ENCODE results near the gene CDH13.

CDH13 gene

DNA sequence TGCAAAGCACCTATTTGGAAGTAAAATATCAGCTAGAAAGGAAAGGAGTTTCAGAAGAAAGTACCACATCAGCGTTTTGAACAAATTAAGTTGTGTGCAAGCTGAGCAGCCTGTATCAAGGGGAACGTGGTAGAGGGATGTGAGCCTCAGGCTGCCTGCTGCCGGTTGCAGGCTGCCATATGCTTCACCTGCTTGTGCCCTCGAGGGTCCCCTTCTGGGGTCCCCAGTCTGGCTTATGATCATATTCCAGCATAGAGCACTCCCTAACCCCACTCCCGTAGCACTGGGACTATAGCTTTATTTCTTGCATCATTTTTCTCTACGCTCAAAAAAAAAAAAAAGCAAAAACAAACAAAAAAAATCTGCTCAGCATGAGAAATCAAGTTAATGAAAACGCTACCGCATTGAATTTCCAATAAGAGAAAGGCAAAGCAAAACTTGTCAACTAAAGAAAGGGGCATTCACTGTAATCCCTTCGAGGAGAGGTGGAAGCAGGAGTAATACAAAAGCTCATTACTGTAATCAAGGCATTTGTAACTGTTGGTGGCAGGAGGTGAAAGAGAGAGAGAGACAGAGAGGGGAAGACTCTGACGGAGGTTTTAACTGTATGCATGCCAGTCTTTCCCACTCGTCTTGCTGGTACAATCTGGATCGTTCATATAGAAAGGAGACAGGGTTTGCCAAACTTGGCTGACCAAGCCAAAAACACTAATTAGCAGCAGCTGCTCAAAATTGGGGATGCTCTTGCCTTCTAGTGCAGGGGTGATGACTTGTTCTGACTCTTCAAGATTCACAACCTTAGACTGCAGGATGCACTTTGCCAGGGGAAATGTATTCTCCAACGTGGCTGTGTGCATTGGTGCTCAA is 922.8 kb downstream of the CDH13 start:
- no peak for DNase-seq

DNA sequence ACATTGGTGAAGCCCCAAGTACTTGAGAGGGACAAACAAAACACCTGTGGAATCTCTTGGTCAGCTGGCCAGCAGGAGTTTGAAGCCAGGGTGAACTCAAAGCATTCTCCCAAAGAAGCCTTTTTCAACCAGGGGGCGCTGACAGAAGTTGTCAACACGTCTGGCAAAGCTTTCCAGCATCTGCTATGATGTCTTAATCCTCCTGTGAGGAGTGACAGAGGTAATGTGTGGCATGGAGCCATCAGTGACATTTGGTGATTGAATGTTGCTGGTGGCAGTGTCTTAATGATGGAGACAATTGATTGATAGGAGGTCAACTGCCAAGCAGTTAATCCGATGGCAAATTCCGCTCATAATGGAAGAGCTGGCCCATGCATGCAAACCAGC is 923.4 kb downstream of the CDH13 start:
- no peak for DNase-seq

GRCh38 chr16:83552228-83552627 is 925.5 kb downstream of the CDH13 start:
- no peak for DNase-seq

DNA sequence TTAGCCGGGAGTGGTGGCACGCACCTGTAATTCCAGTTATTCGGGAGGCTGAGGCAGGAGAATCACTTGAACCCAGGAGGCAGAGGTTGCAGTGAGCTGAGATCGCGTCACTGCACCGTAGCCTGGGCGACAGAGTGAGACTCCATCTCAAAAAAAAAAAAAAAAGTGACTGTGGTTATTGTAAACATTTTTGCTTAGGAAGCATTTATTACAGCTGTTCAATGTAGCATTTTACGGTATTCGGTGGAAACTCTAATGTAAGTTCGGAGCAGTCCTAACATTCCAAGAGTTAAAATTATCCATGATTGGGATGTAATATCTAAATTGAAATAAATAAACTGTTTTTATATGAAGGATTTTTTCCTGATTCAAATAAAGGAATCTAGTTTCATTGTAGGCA is 926.2 kb downstream of the CDH13 start:
- DNase-seq: no peak

DNA sequence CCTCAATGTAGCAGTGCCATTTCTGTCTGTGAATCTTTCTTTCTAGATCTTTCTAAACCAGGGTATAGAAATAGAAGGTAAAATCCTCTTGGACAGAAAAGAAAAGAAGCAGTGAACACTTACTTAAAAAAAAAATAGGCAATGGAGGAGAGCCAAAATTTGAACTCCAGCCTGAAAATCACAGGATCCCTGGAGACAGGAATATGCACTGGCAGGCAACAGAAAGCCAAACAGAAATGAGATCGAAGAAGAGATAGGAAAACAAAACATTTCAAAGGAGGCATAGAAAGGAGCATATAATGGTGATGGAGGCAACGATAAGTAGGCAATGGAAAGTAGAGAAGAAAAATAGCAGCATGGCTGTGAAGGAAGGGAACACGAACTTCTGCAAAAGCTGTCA is 927.3 kb downstream of the CDH13 start:
- no peak for DNase-seq

GRCh38 chr16:83554540-83554939 is 927.8 kb downstream of the CDH13 start:
- no peak for DNase-seq

GRCh38 chr16:83561876-83562275 is 935.1 kb downstream of the CDH13 start:
- DNase-seq: no peak

GRCh38 chr16:83568345-83568744 is 941.6 kb downstream of the CDH13 start:
- DNase-seq: no peak

- no peak for DNase-seq
Observed at GRCh38 chr16:83574388-83574787, 947.6 kb downstream of the CDH13 start.

GRCh38 chr16:83577078-83577745 is 950.4 kb downstream of the CDH13 start:
- no peak for DNase-seq

DNA sequence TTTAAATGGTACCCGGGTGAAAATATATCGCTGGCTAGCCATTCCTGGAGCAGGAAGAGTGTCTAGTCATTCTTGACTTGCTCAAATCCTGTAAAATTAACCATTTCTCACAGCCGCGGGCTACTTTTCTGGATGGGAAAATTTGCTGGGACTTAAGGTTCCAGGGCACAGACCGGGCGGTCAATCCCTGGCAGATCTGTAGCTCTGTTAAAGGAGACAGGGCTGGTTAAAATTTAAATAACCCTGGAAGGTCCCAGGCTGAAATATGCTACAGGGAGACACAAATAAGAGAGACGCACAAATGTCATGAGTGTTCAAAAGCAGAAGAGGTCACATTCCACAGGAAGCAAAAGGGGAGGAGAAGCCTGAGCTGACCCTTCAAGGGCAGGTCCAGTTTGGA is 951.4 kb downstream of the CDH13 start:
- DNase-seq: no peak

- no peak for DNase-seq
Observed at GRCh38 chr16:83579027-83579426, 952.3 kb downstream of the CDH13 start.

- DNase-seq: no peak
Observed at GRCh38 chr16:83579436-83579835, 952.7 kb downstream of the CDH13 start.

- no peak for DNase-seq
Observed at GRCh38 chr16:83581082-83581481, 954.3 kb downstream of the CDH13 start.

DNA sequence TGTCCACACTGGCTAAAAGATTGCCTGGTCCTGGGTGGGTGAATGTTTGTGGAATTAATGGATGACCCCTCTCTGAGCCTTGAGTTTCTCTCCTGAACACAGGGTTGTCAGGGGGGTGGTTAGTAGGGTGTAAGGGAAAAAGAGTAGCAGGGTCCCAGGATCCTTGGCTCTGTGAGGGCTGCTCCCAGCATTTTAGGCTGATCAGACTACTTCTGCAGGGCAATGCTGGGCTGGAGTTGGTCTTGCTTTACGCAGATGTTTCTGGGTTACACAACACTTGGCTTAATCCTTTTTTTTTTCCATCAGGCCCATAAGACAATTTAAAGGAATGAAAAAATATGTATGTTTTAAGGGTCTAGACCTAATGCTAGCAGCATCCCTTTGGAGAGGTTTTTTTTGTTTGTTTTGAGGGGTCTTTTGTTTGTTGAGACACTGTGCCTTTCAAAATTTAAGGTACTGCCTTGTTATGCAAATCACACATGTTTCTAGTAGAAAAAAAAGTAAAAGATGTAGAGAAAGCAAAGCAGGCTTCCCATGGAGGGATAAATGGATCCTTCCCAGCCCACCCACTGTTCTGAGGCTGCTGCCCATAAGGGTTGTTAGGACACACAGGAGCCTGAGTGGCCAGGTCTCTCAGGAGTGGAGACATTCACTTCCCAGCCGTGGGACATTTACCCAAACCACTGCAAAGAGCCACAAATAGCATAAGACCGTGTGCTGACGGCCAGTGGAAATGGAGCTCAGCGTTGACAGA is 955.4 kb downstream of the CDH13 start:
- DNase-seq: no peak

GRCh38 chr16:83586036-83586435 is 959.3 kb downstream of the CDH13 start:
- no peak for DNase-seq

GRCh38 chr16:83586461-83587200 is 959.9 kb downstream of the CDH13 start:
- DNase-seq: no peak

GRCh38 chr16:83587201-83587600 is 960.4 kb downstream of the CDH13 start:
- DNase-seq: no peak

- no peak for DNase-seq
Observed at GRCh38 chr16:83588070-83588469, 961.3 kb downstream of the CDH13 start.

DNA sequence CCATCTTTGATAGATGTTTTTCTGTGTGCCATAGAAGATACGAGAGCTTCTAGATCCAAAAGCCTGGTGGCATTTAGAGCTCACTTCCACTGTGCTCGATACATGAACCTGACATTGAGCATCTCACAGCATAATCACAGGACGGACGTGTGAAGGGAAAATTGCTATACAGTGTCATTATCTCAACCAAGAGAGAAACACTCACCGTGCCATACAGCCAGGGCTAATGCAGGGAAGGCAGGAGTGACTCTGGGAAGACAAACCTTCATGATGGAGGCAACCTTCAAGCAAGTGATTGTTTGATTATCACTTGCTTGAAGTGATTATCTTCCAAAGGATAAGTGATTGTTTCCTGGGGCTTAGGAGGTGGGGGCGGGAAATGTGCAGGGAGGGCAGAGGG is 962.8 kb downstream of the CDH13 start:
- no peak for DNase-seq

DNA sequence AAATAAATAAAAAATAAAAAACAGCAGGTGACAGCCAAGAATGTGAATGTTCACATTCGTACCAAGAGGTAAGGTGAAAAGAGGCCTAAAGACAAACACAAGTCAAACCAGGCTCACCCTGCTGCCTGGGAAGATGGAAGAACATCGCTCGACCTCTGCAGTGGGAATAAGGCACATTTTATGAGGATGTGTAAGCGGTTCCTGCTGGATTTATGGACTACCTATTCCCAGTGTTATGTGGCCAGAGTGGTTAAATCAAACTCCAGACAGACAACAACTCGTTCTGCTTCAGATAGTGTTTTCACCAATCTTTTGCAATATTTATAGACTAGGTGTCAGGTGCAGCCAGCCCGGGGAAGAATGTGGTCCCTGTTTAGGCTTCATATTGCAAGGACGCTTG is 966.0 kb downstream of the CDH13 start:
- no peak for DNase-seq

DNA sequence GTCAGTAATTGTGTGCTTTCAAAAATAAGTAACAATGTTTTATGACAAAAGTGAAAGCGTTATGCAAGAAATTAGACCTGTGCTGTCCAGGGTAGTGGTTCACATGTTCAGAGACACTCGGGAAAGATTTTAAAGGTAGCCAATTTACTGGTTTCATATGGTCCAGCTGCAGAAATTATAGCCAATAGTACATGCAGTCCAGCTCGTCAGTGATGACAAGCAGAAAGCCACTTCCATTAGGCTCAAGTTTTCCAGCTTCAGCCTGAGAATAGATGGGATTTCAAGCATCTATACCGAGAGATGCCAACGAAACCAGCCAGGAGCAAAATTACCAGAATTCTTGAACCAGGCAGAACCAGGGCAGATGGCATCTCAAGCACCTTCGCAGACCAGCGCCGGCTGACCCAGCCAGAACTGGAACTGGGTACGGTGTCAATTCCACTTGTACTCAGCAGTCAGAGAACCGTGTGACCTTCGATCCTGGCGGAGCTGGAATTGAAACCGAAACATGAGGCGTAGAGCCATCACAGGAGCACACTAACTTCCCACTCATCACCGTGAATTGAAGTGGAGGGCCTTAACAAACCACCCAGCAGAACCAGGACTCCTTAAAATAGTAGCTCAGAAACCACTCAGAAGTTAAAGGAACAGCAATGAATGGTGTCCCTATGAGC is 973.2 kb downstream of the CDH13 start:
- DNase-seq: no peak

Measured in CD4-positive, alpha-beta T cell treated with Interleukin-15 for 1 hour (primary cell).